ENCODE results near the gene CKB.

The CKB gene

GRCh38 chr14:103522649-103523574, at the start of gene CKB:
Gene CKB, minus strand, starts transcription at chr14:103522830. Its CDS starts 337 bp downstream, at chr14:103522493.
- TF ChIP-seq JUND (IDR thresholded peaks at IDR 0.05; ENCODE audit: low read depth): no peak
- DNase-seq (ENCODE audit: low read depth in 1 of 2, low spot score in 1 of 2): no peak
- in situ Hi-C loops (cut with HindIII; ENCODE audit: low pct_unique_long_range_greater_than_20kb, low sequenced_read_pairs): no loop called here

GRCh38 chr14:103569408-103569807, 46.8 kb upstream of the CKB start:
- in situ Hi-C loops (cut with HindIII; ENCODE audit: low pct_unique_long_range_greater_than_20kb, low sequenced_read_pairs): no loop called here
- TF ChIP-seq JUND (IDR thresholded peaks at IDR 0.05; ENCODE audit: low read depth): no peak
- DNase-seq (ENCODE audit: low read depth in 1 of 2, low spot score in 1 of 2): no peak

DNA sequence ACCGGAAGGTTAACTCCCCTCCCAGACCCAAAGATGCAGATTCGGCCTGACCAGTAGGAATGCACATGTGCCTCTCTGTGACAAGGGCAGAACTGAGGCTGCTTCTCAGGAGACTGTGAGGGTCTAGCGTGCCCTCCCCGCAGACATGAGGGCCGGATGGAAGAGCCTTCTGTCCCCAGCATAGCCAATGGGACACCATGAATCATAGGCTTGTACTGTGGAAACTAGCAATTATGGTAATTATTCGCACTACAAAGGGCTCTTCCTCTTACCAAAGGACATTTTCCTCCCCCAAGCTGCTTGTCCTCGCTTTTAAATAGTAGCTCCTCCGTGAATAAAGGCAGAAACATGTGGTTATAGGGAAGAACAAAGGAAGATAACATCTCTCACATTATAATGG, 46.3 kb upstream of the CKB start:
- no peak for DNase-seq (ENCODE audit: low read depth in 1 of 2, low spot score in 1 of 2)
- no peak for TF ChIP-seq JUND (IDR thresholded peaks at IDR 0.05; ENCODE audit: low read depth)
- in situ Hi-C loops (cut with HindIII; ENCODE audit: low pct_unique_long_range_greater_than_20kb, low sequenced_read_pairs): no loop called here

DNA sequence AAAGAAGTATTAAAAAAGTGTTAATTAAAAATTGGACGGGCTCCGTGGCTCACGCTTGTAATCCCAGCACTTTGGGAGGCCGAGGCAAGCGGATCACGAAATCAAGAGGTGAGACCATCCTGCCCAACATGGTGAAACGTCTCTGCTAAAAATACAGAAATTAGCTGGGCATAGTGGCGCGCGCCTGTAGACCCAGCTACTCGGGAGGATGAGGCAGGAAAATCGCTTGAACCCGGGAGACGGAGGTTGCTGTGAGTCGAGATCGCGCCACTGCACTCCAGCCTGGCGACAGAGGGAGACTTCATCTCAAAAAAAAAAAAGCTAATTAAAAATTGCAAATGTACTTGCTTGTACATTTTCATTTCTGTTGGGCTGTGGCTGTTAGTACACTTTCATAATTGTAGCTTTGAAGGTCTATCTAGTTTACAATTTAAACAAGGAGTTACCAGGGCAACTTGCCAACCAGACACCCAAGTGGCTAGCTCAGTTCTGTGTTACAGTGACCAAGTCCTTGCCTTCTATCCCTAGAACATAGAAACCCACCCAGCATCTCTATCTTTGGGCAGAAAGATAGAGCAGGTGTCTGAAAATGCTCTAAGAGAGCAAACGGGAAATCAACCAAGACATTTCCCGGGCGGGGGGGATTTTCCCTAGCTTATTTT, 41.3 kb upstream of the CKB start:
- in situ Hi-C loops (cut with HindIII; ENCODE audit: low pct_unique_long_range_greater_than_20kb, low sequenced_read_pairs): no loop called here
- TF ChIP-seq JUND (IDR thresholded peaks at IDR 0.05; ENCODE audit: low read depth): no peak
- DNase-seq (ENCODE audit: low read depth in 1 of 2, low spot score in 1 of 2): no peak

DNA sequence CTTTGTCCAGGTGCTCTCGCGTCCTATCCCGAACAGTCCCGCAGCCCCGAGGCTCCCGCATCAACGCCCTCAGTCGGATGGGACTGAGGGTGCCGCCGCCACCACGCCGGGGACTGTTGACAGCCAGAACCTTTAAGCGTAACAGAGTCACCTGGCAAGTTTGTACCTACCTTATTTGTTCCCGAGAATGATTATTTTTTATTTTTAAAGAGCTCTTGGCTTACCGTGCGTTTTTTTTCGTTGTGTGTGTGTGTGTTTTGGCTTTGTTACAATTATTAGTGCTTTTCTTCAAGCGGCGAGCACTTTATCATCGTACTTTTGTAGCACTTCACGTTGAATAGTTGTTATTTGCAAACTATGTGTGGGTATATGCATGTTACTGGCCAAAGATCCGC, 40.6 kb upstream of the CKB start:
- TF ChIP-seq JUND (IDR thresholded peaks at IDR 0.05; ENCODE audit: low read depth): no peak
- no peak for DNase-seq (ENCODE audit: low read depth in 1 of 2, low spot score in 1 of 2)
- in situ Hi-C loops (cut with HindIII; ENCODE audit: low pct_unique_long_range_greater_than_20kb, low sequenced_read_pairs): no loop called here

DNA sequence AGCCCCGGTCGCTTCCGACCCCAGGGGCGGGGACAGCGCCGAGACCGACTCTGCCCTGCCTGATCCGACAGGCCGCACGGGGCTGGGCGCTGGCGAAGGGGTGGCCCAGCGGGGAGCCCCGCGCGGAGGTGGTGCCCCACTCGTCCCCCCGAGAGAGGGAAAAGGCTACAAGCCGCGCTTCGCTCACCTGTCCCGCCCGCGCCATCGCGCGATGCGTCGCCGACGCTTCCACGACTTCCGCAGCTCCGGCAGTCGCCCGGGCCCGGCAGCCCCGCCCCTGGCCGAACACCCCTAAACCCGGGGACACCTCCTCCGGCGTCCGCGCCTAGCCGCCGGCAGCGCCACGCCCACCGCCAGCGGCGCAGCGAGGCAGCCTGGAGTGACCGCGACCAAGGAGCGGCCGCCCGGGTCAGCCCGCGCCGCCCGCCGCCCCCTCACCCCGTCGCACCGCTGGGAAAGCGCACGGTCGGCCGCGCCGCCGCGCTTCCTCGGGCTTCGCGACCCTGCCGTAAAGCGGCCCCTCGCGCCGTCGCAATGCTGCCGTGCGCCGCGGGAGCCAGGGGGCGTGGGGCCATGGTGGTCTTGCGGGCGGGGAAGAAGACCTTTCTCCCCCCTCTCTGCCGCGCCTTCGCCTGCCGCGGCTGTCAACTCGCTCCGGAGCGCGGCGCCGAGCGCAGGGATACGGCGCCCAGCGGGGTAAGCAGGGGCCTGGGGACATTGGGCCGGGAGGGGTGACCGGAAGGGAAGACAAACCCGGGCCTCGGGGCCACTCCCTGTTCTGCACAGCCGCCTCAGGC, 40.0 kb upstream of the CKB start, which contains the start of the genes BAG5 and COA8:
Gene BAG5 (minus strand): TSS at position 229 of the 797 bp plus-strand sequence. CDS start 1,493 bp downstream, outside the sequence.
Gene COA8 (plus strand): TSS at position 532 of the 797 bp plus-strand sequence. CDS start 42 bp downstream, at position 574.
- peak; percentile 87 to 95 for DNase-seq (ENCODE audit: low read depth in 1 of 2, low spot score in 1 of 2)
- in situ Hi-C loops (cut with HindIII; ENCODE audit: low pct_unique_long_range_greater_than_20kb, low sequenced_read_pairs): no loop called here
- no peak for TF ChIP-seq JUND (IDR thresholded peaks at IDR 0.05; ENCODE audit: low read depth)

GRCh38 chr14:103562179-103562428, 39.5 kb upstream of the CKB start:
- in situ Hi-C loops (cut with HindIII; ENCODE audit: low pct_unique_long_range_greater_than_20kb, low sequenced_read_pairs): no loop called here
- DNase-seq (ENCODE audit: low read depth in 1 of 2, low spot score in 1 of 2): no peak
- no peak for TF ChIP-seq JUND (IDR thresholded peaks at IDR 0.05; ENCODE audit: low read depth)

DNA sequence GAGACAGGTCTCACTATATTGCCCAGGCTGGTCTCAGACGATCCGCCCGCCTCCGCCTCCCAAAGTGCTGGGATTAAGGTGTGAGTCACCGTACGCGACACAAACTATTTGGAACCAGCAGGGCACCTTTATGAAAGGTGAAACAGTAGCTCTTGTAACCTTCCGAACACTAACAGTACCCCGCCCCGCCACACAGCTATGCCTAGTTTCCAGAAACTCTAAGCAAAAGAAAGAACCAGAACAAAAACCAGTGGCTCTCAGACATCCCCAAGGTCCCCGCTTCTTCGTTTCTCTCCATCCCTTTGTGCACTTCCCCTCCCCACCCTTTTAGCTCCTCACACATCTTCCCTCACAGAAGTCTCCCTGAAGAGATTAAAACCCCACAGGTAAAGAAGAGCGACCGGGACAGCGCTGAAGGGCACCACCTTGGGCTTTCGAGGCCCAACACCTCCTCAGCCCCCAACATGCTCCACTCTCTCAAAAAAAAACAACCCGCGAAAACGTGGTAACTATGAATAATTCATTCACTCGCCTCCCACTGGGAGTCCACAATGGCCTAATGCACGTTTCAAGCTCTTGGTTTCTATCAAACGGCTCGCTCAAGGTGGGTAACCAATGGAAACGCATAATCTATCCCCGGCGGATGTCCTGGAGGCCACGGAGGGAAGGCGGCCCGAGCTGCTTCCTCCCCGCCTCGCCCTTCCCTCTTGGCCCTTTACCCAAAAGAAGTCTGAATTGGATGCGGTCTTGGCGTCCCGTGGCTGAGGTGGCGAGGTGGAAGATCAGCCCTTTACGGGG, 39.0 kb upstream of the CKB start:
- DNase-seq (ENCODE audit: low read depth in 1 of 2, low spot score in 1 of 2): peak in 1 of 2 experiments; percentile 55
- TF ChIP-seq JUND (IDR thresholded peaks at IDR 0.05; ENCODE audit: low read depth): no peak
- in situ Hi-C loops (cut with HindIII; ENCODE audit: low pct_unique_long_range_greater_than_20kb, low sequenced_read_pairs): no loop called here

DNA sequence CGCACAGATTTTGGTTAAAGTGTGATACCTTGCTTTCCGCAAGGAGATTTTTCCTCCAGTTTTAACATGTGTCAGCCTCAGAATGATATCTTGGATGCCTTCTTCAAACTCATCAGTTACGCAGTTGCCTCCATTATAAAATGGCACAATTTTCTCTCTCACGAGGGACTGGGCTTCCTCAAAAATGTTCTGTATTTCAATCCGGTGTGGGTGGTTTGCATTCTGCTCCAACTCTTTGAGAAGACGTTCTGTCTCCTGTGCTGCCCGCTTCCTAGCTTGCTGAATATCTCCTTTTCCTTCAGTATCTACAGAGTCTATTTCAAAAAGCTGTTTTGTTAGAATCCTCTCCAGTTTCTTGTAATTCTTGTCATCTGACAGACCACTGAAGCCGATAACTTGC, 38.1 kb upstream of the CKB start:
- in situ Hi-C loops (cut with HindIII; ENCODE audit: low pct_unique_long_range_greater_than_20kb, low sequenced_read_pairs): no loop called here
- TF ChIP-seq JUND (IDR thresholded peaks at IDR 0.05; ENCODE audit: low read depth): no peak
- DNase-seq (ENCODE audit: low read depth in 1 of 2, low spot score in 1 of 2): no peak

DNA sequence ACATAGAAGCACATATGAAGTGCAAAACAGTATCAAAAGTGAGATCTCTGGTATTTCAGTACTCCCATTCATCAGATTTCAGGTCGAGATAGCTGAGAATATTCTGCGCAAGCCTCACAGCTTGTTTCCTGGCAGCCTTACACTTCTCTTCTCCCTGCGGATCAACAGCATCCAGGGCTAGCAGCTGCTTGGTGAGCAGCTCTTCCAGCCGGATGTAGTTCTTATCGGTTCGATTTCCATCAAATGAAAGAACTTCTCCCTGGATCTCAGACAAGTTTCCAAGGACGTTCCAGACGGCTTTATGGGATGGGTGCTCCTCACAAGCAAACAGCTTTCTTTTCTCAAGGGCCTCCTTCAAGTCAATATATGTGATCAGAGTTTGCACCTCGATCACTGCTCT, 37.1 kb upstream of the CKB start:
- no peak for DNase-seq (ENCODE audit: low read depth in 1 of 2, low spot score in 1 of 2)
- in situ Hi-C loops (cut with HindIII; ENCODE audit: low pct_unique_long_range_greater_than_20kb, low sequenced_read_pairs): no loop called here
- TF ChIP-seq JUND (IDR thresholded peaks at IDR 0.05; ENCODE audit: low read depth): no peak

DNA sequence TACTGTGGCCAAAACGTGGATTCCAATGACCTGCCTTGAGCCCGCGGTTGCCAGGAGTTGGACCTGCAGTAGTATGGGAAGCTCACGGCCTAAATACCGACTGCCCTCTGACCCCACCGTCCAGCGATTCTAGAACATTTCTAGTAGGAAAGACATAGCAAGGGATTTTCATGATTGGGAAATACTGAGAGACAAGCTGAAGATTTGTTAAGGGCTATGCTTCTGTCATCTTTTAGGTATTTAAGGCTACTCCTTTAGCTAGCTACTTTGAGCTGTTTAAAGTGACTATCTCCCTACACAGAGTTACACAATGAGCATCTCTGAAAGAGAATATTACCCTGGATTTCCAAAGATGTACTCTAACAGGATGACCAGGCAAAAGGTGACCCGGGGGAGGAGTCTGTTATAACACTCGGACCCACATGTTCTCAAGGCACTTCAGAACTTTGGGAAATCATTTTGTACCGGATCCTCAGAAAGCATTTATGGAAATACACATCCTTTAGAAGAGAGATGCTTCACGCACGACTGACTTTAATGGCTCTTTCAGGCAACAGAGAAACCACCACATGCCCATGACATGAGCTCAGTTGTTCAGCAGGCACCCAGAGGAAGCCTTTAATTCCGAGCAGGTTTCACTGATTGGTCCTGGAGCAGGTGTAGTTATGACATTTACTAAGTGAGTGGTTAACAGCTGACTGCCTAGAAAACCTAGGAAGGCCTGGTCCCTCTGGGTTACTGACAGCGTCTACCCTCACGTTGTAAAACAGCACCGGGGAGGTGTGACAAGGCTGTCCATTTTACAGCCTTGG, 35.6 kb upstream of the CKB start:
- no peak for TF ChIP-seq JUND (IDR thresholded peaks at IDR 0.05; ENCODE audit: low read depth)
- no peak for DNase-seq (ENCODE audit: low read depth in 1 of 2, low spot score in 1 of 2)
- in situ Hi-C loops (cut with HindIII; ENCODE audit: low pct_unique_long_range_greater_than_20kb, low sequenced_read_pairs): no loop called here

Data from T47D (cell line).